Neural cell (in vitro differentiated cells): Measurements from ENCODE around the gene SYNJ1. TPM values are rescaled to one million over a fixed set of nuclear protein-coding genes. Genes with fewer than 3 reads are reported as not detected.

ENCODE experiments used
- H2AFZ ChIP-seq: fragments of 200-600, 300-800 bp; sonication (generic), shearing (Covaris generic); 2 replicates; pipeline ENCODE4 v1.6.0; 2014; ENCODE audit warnings: low read depth, mild to moderate bottlenecking, antibody characterized with exemption, low read length, moderate library complexity
- H3F3A ChIP-seq: fragments of 200-600 bp; shearing (Covaris generic); 2 replicates; pipeline ENCODE4 v1.6.1; 2016; ENCODE audit warnings: mild to moderate bottlenecking, moderate library complexity, mixed read lengths, antibody characterized with exemption, low read length; ENCODE audit not compliant: insufficient read depth, poor library complexity, severe bottlenecking
- H3K27ac ChIP-seq: fragments of 200-600, 300-800 bp; sonication (generic), shearing (Covaris generic); 2 replicates; pipeline ENCODE4 v1.5.1; 2014; ENCODE audit warnings: mild to moderate bottlenecking, low read length, moderate library complexity
- H3K27me3 ChIP-seq: fragments of 300-800, 200-600 bp; sonication (generic), shearing (Covaris generic); 2 replicates; pipeline ENCODE4 v1.6.0; 2014; ENCODE audit warnings: mild to moderate bottlenecking, low read depth, low read length, moderate library complexity; ENCODE audit not compliant: insufficient read depth
- H3K36me3 ChIP-seq: fragments of 300-800, 200-600 bp; sonication (generic), shearing (Covaris generic); 2 replicates; pipeline ENCODE4 v1.5.1; 2014; ENCODE audit warnings: mild to moderate bottlenecking, antibody characterized with exemption, low read length, moderate library complexity; ENCODE audit not compliant: insufficient read depth
- H3K4me2 ChIP-seq: fragments of 300-800, 200-600 bp; sonication (generic), shearing (Covaris generic); 2 replicates; pipeline ENCODE4 v1.6.0; 2014; ENCODE audit warnings: mild to moderate bottlenecking, low read length
- H3K4me3 ChIP-seq: fragments of 300-800, 200-600 bp; sonication (generic), shearing (Covaris generic); 2 replicates; pipeline ENCODE4 v1.5.1; 2014; ENCODE audit warnings: mild to moderate bottlenecking, low read length, moderate library complexity
- H3K79me2 ChIP-seq: fragments of 200-600 bp; shearing (Covaris generic); replicated peaks from 2 replicates; pipeline ENCODE4 v1.6.0; 2014; ENCODE audit warnings: mild to moderate bottlenecking, low read length, moderate library complexity; ENCODE audit not compliant: insufficient read depth
- H3K9ac ChIP-seq: fragments of 300-800, 200-600 bp; sonication (generic), shearing (Covaris generic); 2 replicates; pipeline ENCODE4 v1.6.1; 2016; ENCODE audit warnings: mild to moderate bottlenecking, low read length, mixed read lengths
- H3K9me2 ChIP-seq: fragments of 200-600 bp; shearing (Covaris generic); 2 replicates; pipeline ENCODE4 v1.6.1; 2016; ENCODE audit warnings: mild to moderate bottlenecking, low read length, mixed read lengths; ENCODE audit not compliant: insufficient read depth
- H3K9me3 ChIP-seq: fragments of 200-600, 300-800 bp; sonication (generic), shearing (Covaris generic); 2 replicates; pipeline ENCODE4 v1.6.1; 2016; ENCODE audit warnings: mild to moderate bottlenecking, mixed run types, low read length, moderate library complexity, mixed read lengths
- H4K20me1 ChIP-seq: fragments of 200-600 bp; shearing (Covaris generic); 2 replicates; pipeline ENCODE4 v1.6.1; 2016; ENCODE audit warnings: mild to moderate bottlenecking, mixed run types; ENCODE audit not compliant: insufficient read depth
- CTCF ChIP-seq: fragments of 450-650 bp; IDR thresholded peaks from 2 replicates; pipeline ENCODE4 v1.5.1; 2014; ENCODE audit warnings: antibody characterized with exemption, mild to moderate bottlenecking, moderate library complexity; ENCODE audit not compliant: poor library complexity, severe bottlenecking
- EP300 ChIP-seq: fragments of 450-650 bp; conservative IDR thresholded peaks from 2 replicates; pipeline ENCODE4 v1.6.1; 2014; ENCODE audit warnings: antibody characterized with exemption, mild to moderate bottlenecking, moderate library complexity; ENCODE audit not compliant: poor library complexity, severe bottlenecking
- EZH2 ChIP-seq: fragments of 200-600, 300-800 bp; shearing (Covaris generic), sonication (generic); IDR thresholded peaks from 2 replicates; pipeline ENCODE4 v1.6.1; 2014; ENCODE audit warnings: antibody characterized with exemption, low read length, borderline replicate concordance, mild to moderate bottlenecking; ENCODE audit not compliant: insufficient read depth, poor library complexity, severe bottlenecking
- MXI1 ChIP-seq: fragments of 450-650 bp; conservative IDR thresholded peaks from 2 replicates; pipeline ENCODE4 v1.6.1; 2014; ENCODE audit warnings: antibody characterized with exemption, mild to moderate bottlenecking; ENCODE audit not compliant: poor library complexity, severe bottlenecking
- POLR2AphosphoS5 ChIP-seq: IDR thresholded peaks from 2 replicates; pipeline ENCODE4 v1.6.1; 2012
- RAD21 ChIP-seq: fragments of 450-650 bp; conservative IDR thresholded peaks from 2 replicates; pipeline ENCODE4 v1.6.1; 2014; ENCODE audit warnings: antibody characterized with exemption, mild to moderate bottlenecking, moderate library complexity
- SMC3 ChIP-seq: fragments of 450-650 bp; conservative IDR thresholded peaks from 2 replicates; pipeline ENCODE4 v1.6.1; 2014; ENCODE audit warnings: antibody characterized with exemption, mild to moderate bottlenecking, moderate library complexity; ENCODE audit not compliant: poor library complexity
- TAF1 ChIP-seq: IDR thresholded peaks from 2 replicates; pipeline ENCODE4 v1.6.1; 2012; ENCODE audit warnings: low read depth
- polyA plus RNA-seq: library from polyadenylated mRNA; depleted of rRNA; stranded (reverse); fragments of >200 nt; gene quantifications from 2 replicates; pipeline ENCODE4 v1.2.3, GENCODE V29; 2014
- TF ChIP-seq, protein P1 (sequence below): IDR thresholded peaks from 2 replicates; pipeline ENCODE4 v1.6.1; 2012; ENCODE audit warnings: borderline replicate concordance

Gene SYNJ1
- polyA plus RNA-seq, 1 donor from 2014 or later, result 24.1 TPM

GRCh38 chr21:32764186-32764585 is 36.4 kb upstream of the SYNJ1 start:
- H3K9ac ChIP-seq, result no peak overlapping the region
- no peak overlapping the region for H3K4me3 ChIP-seq
- H3K4me2 ChIP-seq, result no peak overlapping the region
- H4K20me1 ChIP-seq, result no peaks in the 10 kb centered on the region
- peaks cover 3% of the 10 kb centered on the region for H3K36me3 ChIP-seq
- H3K27me3 ChIP-seq, result no peaks in the 10 kb centered on the region
- TF ChIP-seq TAF1 (no peak), CTCF (no peak), SMC3 (no peak), EZH2 (no peak), RAD21 (no peak), EP300 (no peak), POLR2AphosphoS5 (no peak)
- TF ChIP-seq, protein P1, sequence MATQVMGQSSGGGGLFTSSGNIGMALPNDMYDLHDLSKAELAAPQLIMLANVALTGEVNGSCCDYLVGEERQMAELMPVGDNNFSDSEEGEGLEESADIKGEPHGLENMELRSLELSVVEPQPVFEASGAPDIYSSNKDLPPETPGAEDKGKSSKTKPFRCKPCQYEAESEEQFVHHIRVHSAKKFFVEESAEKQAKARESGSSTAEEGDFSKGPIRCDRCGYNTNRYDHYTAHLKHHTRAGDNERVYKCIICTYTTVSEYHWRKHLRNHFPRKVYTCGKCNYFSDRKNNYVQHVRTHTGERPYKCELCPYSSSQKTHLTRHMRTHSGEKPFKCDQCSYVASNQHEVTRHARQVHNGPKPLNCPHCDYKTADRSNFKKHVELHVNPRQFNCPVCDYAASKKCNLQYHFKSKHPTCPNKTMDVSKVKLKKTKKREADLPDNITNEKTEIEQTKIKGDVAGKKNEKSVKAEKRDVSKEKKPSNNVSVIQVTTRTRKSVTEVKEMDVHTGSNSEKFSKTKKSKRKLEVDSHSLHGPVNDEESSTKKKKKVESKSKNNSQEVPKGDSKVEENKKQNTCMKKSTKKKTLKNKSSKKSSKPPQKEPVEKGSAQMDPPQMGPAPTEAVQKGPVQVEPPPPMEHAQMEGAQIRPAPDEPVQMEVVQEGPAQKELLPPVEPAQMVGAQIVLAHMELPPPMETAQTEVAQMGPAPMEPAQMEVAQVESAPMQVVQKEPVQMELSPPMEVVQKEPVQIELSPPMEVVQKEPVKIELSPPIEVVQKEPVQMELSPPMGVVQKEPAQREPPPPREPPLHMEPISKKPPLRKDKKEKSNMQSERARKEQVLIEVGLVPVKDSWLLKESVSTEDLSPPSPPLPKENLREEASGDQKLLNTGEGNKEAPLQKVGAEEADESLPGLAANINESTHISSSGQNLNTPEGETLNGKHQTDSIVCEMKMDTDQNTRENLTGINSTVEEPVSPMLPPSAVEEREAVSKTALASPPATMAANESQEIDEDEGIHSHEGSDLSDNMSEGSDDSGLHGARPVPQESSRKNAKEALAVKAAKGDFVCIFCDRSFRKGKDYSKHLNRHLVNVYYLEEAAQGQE, result no peak
- H3K9me3 ChIP-seq, result no peaks in the 10 kb centered on the region
- no peaks in the 10 kb centered on the region for H3K9me2 ChIP-seq
- H3K79me2 ChIP-seq, result peaks cover 41% of the 10 kb centered on the region
- H3K27ac ChIP-seq, result no peak overlapping the region
- no peaks in the 10 kb centered on the region for H3F3A ChIP-seq
- no peak overlapping the region for H2AFZ ChIP-seq

- Histone ChIP-seq H3K9me3 (no peaks in the 10 kb centered on the region), H3F3A (no peaks in the 10 kb centered on the region), H3K9ac (no peak overlapping the region), H3K27ac (no peak overlapping the region), H3K27me3 (no peaks in the 10 kb centered on the region), H3K4me2 (no peak overlapping the region), H3K4me3 (no peak overlapping the region), H3K9me2 (no peaks in the 10 kb centered on the region), H3K36me3 (peaks cover 31% of the 10 kb centered on the region), H4K20me1 (no peaks in the 10 kb centered on the region), H2AFZ (no peak overlapping the region), H3K79me2 (peaks cover 21% of the 10 kb centered on the region)
- no peak for TF ChIP-seq EZH2
- TF ChIP-seq, protein P1, result no peak
- no peak for TF ChIP-seq RAD21
- no peak for TF ChIP-seq TAF1
- no peak for TF ChIP-seq EP300
- TF ChIP-seq POLR2AphosphoS5, result no peak
- no peak for TF ChIP-seq CTCF
- TF ChIP-seq MXI1, result no peak
- TF ChIP-seq SMC3, result no peak
Observed at GRCh38 chr21:32757804-32758203, 30.0 kb upstream of the SYNJ1 start.
